Right atrium auricular region (tissue), 2 donors: ENCODE results near the gene SUN5. TPM values are rescaled to one million over a fixed set of nuclear protein-coding genes. Genes with fewer than 3 reads are reported as not detected.

Experiments used
- DNase-seq: peaks from one replicate; pipeline ENCODE4 v3.0.0-alpha.2; 2019; ENCODE audit warnings: low spot score
- H3K27ac ChIP-seq, 2 donors: fragments of 200-600 bp; sonication (generic); 1 replicate in 1 of 2; 2 replicates in 1 of 2; pipeline ENCODE4 v1.5.1; 2016 to 2019
- H3K27me3 ChIP-seq, 2 donors: fragments of 200-600 bp; sonication (generic); one replicate each; pipeline versions ENCODE4 v1.5.1 to v1.6.0; 2017 to 2019
- H3K36me3 ChIP-seq: fragments of 200-600 bp; sonication (generic); one replicate; pipeline ENCODE4 v1.5.1; 2016
- H3K4me1 ChIP-seq, 2 donors: fragments of 200-600 bp; sonication (generic); one replicate each; pipeline versions ENCODE4 v1.5.1 to v1.6.0; 2017 to 2019
- H3K4me3 ChIP-seq, 2 donors: fragments of 200-600 bp; sonication (generic); 1 replicate in 1 of 2; 2 replicates in 1 of 2; pipeline ENCODE4 v1.5.1; 2017 to 2019; ENCODE audit warnings: mild to moderate bottlenecking in 1 of 2, moderate library complexity in 1 of 2
- H3K9me3 ChIP-seq, 2 donors: fragments of 200-600 bp; sonication (generic); one replicate each; pipeline ENCODE4 v1.5.1; 2019
- total RNA-seq, 2 donors: library from RNA; depleted of rRNA; stranded (reverse); fragments of >200 nt; gene quantifications; one replicate each; pipeline ENCODE4 v1.1.0, GENCODE V29; 2016
- TF ChIP-seq, protein P1 (sequence below), 2 donors: fragments of 200-600 bp; sonication (generic); IDR thresholded peaks; one replicate each; pipeline ENCODE4 v1.5.1; 2019; ENCODE audit warnings: antibody characterized with exemption in 2 of 2

The SUN5 gene
- total RNA-seq, 2 donors from 2014 or later: not detected

DNA sequence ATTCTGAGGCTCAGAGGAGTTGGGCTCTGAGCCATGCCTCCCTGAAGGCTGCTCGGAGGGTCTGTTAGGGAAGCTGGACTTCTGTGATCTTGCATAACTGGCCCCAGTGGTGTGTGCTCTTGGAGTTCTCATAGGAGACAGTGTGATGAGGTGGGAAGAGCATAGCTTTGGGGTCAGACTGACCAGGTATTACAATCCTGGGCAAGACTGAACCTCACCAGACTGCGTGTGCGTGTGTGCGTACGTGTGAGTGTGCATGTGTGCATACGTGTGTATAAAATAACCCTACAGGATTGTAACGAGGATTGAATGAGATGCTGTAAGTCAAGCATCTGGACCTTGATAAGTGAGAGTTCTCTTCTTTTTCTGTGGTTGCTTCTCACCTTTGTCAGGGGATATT, 13.3 kb upstream of the SUN5 start:
- Histone ChIP-seq H3K27me3 (no peaks in the 10 kb centered on the region), H3K4me3 (no peak overlapping the region), H3K27ac (no peak overlapping the region), H3K4me1 (no peaks in the 10 kb centered on the region), H3K9me3 (no peaks in the 10 kb centered on the region), H3K36me3 (no peaks in the 10 kb centered on the region)
- DNase-seq: no peak
- TF ChIP-seq, protein P1, sequence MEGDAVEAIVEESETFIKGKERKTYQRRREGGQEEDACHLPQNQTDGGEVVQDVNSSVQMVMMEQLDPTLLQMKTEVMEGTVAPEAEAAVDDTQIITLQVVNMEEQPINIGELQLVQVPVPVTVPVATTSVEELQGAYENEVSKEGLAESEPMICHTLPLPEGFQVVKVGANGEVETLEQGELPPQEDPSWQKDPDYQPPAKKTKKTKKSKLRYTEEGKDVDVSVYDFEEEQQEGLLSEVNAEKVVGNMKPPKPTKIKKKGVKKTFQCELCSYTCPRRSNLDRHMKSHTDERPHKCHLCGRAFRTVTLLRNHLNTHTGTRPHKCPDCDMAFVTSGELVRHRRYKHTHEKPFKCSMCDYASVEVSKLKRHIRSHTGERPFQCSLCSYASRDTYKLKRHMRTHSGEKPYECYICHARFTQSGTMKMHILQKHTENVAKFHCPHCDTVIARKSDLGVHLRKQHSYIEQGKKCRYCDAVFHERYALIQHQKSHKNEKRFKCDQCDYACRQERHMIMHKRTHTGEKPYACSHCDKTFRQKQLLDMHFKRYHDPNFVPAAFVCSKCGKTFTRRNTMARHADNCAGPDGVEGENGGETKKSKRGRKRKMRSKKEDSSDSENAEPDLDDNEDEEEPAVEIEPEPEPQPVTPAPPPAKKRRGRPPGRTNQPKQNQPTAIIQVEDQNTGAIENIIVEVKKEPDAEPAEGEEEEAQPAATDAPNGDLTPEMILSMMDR (IDR thresholded peaks at IDR 0.05): no peak

DNA sequence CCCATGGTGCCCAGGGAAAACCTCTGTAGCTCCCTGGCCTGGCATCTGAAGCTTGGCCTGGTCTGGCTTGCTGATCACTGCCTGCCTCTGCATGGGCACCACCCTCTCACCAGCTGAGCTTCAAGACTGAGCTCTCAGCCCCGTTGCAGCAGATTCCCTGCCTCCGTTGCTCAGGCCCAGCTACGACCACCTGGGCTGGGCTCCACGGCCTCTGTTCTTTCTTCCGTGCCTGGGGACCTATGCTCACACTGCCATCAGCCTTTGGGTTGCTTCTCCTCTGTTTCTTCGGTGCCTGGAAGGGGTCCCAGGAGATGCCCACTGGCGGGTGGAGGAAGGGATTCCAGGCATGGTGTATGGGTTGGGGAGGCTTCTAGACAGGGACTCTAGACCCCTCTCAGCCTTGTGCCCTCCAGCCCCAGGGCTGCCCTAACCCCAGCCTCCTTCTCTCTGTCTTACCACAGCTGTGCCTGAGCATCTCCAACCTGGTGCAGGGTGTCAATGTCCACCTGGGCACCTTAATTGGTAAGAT, 12.4 kb upstream of the SUN5 start:
- no peak for DNase-seq
- Histone ChIP-seq H3K27me3 (no peaks in the 10 kb centered on the region), H3K9me3 (no peaks in the 10 kb centered on the region), H3K4me1 (no peaks in the 10 kb centered on the region), H3K36me3 (no peaks in the 10 kb centered on the region), H3K4me3 (no peak overlapping the region), H3K27ac (no peak overlapping the region)
- TF ChIP-seq, protein P1 (IDR thresholded peaks at IDR 0.05): no peak

DNA sequence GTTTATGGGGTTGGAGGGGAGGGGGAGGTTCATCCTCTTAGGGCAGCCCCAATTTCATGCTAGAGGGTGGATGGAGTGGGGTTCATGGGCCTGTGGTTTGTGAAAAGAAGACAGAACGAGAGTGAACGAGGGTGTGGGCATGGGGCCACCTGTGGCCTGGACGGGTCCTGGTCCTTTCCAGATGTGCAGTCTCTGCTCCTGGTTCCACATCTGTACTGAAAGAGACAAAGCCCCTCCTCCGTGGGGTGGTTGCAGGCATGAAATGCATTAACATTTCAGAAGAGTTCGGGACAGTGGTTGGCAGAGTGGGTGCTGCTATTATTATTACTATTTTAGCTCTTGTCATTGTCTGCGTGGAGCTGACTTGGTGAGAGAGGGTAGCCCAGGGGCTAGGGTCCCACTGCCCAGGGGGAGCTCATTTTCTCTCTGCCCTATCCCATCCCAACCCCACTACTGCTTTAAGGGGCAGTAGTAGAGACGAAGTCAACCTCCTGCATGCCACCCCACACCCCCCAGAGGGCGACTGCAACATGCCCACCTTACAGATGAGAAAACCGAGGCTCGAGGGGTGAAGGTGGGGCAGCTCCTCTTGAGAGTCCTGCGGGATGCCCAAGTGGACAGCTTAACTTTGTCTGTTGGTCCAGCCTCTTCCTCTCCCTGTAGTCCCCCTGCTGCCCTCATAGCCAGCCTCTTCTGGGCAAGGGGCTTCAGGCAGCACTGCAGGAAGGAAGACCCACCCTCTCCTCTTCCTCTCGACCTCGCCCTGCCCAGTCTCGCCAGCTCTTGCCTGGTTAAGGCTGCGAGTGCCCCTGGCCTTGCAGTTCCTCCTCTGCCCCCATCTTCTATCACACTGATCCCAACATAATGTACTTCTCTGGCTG, 11.7 kb upstream of the SUN5 start:
- DNase-seq: no peak
- H3K27me3 ChIP-seq: no peaks in the 10 kb centered on the region

DNA sequence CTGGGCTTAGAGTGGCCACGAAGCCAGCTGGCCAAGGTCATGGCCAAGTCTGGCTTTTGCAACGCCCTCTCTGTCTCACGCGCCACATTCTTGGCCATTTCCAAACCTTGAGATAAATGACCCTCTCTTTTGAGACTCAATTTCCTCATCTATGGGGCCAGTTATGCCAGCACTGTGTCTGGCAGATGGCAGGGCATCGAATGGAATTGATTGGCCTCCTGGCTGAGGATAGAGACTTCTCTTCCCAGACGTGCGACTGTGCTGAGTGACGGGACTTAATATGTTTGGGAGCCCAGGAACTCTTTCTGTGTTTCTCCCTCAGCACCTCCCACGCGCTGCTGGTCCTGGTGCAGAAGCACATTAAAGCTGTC, 10.9 kb upstream of the SUN5 start:
- Histone ChIP-seq H3K27ac (no peak overlapping the region), H3K36me3 (no peaks in the 10 kb centered on the region), H3K27me3 (no peaks in the 10 kb centered on the region), H3K4me1 (no peaks in the 10 kb centered on the region), H3K9me3 (no peaks in the 10 kb centered on the region), H3K4me3 (no peak overlapping the region)
- DNase-seq: no peak
- TF ChIP-seq, protein P1 (IDR thresholded peaks at IDR 0.05): no peak

More for the DNA sequence above, 11.7 kb upstream of the SUN5 start:
- Histone ChIP-seq H3K9me3 (no peaks in the 10 kb centered on the region), H3K27ac (no peak overlapping the region), H3K4me3 (no peak overlapping the region), H3K4me1 (no peaks in the 10 kb centered on the region), H3K36me3 (no peaks in the 10 kb centered on the region)
- TF ChIP-seq, protein P1 (IDR thresholded peaks at IDR 0.05): no peak

DNA sequence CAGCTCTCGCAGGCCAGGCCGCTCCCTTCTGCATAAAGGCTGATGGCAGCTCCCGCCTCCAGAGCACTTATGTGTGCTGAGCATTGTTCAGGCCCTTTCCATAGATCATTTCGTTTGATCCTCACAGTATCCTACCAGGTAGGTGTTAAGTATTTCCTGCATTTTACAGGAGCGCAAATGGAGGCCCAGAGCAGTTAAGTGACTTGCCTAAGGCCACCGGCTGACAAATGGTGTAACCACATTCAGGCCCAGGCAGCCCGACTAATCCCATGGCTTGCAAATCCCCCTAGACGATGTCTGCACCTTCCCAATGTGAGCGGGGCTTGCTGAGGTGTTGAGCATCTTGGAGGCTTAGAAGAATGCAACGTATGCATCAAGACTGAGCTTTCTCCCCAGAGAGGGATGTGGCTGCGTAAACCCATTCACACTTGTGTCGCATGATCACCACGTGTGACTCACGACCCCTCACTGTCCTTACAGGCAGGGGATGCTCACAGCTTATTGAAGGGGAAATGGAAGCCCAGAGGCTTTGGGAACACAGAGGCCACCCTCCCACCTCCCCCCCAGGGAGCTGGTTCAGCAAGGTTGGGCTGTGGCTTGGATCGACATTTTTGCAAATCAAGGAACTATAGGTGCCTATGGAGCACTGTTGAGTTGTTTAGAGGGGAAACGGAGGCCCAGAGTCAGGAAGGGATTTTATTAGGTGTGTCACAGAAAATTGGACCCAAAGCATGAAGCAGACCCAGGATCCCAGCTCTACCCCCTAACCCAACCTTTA, 10.3 kb upstream of the SUN5 start:
- Histone ChIP-seq H3K36me3 (no peaks in the 10 kb centered on the region), H3K27ac (no peak overlapping the region), H3K27me3 (no peaks in the 10 kb centered on the region), H3K9me3 (no peaks in the 10 kb centered on the region), H3K4me1 (no peaks in the 10 kb centered on the region), H3K4me3 (no peak overlapping the region)
- TF ChIP-seq, protein P1 (IDR thresholded peaks at IDR 0.05): no peak
- no peak for DNase-seq
